RWPE1 (cell line): ENCODE data around the gene HOXD8.

Experiments
- CTCF ChIA-PET: fragments of 350-600 bp; sonication (Branson Sonifier 250); formaldehyde crosslinking; extraction: SDS; loops from one replicate; lab custom pipeline; 2021; lab: Yijun Ruan, JAX
- POLR2A ChIA-PET: fragments of 400-600 bp; formaldehyde crosslinking; extraction: SDS; loops from one replicate; lab custom pipeline; 2020; ENCODE audit warnings: antibody characterized with exemption; ENCODE audit not compliant: low non-redundant PET; lab: Yijun Ruan, JAX
- DNase-seq: peaks from one replicate; pipeline ENCODE4 v3.0.0; 2012; ENCODE audit warnings: low spot score
- H3K27ac ChIP-seq: fragments of 450-650 bp; 2 replicates; pipeline ENCODE4 v1.5.1; 2017
- TF ChIP-seq, protein P1 (sequence below): fragments of 450-650 bp; conservative IDR thresholded peaks from 2 replicates; pipeline ENCODE4 v1.5.1; 2017; ENCODE audit warnings: low read depth, mild to moderate bottlenecking

HOXD8 gene

DNA sequence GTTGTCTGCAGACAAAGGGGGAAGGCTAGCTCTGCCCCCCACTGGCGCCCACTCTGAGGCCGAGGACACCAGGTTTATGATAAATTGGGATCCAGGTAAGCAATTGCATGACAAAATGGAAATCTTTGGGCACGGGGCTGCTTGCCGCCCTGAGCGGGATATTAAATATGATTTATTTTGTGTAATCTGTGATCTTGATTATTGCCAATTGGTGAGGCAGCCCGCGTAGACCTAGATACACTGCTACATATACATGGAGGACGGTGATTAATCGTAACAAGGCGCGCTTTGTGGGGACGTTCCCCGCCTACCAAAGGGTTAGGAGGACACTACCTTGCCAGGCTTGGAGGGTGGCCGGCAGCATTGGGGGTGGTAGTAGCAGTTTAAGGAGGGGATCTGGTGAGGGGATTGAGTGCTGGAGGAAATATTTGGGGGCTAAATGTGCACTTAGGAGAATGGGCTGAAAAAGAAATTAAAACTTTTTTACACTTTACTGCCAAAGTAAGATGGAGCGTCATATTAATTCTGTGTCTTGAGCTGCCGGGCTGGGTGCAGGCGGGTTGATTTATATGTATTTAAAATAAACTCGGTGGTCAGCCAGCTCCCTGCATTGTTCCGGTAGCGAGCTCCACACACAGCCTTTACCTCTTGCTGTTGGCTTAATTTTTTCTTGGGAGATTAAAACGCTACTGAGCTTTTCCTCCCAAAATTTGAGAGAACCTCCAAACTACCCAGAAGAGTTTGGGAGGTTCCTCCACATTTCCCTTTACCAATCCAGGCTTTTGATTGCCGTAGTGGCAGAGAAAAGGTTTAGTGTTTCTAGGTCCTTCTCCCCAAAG lies 31.7 kb downstream of the HOXD8 start:
- CTCF ChIA-PET = interaction anchor here (0.5 to 2.2 kb wide), 6 partner anchors 17 to 713 kb away, joined by 3 to 10 read pairs (median 4); no protein-coding TSS in a partner anchor
- no peak for DNase-seq
- TF ChIP-seq, protein P1, sequence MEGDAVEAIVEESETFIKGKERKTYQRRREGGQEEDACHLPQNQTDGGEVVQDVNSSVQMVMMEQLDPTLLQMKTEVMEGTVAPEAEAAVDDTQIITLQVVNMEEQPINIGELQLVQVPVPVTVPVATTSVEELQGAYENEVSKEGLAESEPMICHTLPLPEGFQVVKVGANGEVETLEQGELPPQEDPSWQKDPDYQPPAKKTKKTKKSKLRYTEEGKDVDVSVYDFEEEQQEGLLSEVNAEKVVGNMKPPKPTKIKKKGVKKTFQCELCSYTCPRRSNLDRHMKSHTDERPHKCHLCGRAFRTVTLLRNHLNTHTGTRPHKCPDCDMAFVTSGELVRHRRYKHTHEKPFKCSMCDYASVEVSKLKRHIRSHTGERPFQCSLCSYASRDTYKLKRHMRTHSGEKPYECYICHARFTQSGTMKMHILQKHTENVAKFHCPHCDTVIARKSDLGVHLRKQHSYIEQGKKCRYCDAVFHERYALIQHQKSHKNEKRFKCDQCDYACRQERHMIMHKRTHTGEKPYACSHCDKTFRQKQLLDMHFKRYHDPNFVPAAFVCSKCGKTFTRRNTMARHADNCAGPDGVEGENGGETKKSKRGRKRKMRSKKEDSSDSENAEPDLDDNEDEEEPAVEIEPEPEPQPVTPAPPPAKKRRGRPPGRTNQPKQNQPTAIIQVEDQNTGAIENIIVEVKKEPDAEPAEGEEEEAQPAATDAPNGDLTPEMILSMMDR = no peak
- H3K27ac ChIP-seq = no peak overlapping the region
- POLR2A ChIA-PET = no interaction called here

DNA sequence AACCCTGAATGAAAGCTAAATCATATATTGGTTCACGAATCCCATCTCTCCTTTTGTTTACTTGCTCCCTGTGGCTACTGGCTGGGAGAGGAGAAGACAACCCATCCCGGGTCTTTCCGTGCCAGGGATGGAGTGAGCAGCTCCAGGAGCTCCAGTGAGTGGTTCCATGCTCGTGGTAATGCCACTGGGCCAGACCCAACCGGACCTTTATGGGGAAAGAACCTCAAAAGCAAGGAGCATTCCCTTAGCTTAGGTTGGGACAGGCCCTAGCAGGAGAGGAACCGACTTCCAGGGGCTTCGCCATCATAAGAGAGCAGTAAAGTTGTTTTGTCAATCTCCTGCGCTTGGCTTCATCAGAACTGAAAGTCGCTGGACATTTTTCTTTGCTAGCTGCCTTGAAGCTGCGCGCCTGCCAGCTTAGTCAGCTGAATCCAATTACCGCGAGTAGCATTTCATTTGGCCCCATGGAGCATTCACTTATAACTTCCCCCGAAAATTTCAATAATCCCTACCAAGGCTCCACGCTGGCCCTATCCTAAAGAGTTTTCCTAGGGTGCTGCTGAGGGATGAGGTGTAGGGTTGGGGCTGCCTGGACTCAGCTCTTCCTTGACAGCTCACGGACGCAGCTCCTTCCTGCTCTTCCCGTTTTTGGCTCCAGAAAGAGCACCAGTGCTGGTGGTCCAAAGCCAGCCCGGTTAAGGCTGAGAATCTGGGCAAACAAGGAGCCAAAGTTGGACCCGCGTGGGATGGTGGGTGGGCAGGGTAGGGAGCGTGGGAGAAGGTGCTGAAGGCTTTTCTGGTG lies 32.5 kb downstream of the HOXD8 start:
- POLR2A ChIA-PET = no interaction called here
- no peak overlapping the region for H3K27ac ChIP-seq
- TF ChIP-seq, protein P1 = no peak

DNA sequence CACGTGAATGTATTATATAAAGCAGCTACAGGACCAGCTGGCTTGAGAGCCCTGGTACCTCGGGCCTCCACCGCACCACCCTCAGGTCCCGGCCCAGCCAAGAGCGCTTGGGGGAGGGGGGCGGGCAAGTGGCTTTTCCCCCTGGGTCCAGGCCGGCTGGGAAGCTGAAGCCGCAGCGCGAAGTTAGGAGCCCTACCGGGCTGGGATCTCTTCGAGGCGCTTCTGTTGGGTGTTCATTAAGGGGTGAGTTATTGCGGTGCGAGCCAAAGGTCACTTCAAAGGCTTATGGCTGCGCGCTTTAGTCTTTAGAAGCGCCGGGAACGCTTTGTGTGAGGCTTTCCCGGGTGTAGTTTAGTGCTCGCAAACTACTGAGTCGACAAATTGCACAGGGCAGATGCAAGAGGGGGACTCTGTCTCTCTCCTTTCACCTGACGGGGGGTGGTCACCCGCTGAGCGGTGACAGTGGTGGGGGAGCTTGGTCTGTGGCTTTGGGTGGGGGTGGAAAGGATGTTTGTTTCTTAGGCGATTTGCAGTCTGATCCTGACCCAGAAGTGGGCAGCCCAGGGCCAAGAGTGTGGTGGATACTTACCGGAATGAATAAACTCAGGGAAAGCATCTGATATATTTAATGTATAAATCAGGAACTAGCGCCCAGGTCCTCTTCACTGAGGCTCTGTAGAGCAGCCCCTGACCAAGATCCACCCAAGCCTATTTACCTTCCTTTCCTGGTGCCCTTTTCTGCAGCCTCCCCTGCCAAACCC lies 33.6 kb downstream of the HOXD8 start:
- ChIA-PET POLR2A (no interaction called here), CTCF (interaction anchor here (0.6 to 2.2 kb wide), 3 partner anchors 22 to 233 kb away, joined by 3 to 10 read pairs (median 3); no protein-coding TSS in a partner anchor)
- H3K27ac ChIP-seq = no peak overlapping the region
- TF ChIP-seq, protein P1 = no peak
- no peak for DNase-seq

More for the DNA sequence above, 32.5 kb downstream of the HOXD8 start:
- DNase-seq = no peak
- CTCF ChIA-PET = interaction anchor here (0.6 to 2.2 kb wide), 7 partner anchors 18 to 712 kb away, joined by 3 to 10 read pairs (median 3); no protein-coding TSS in a partner anchor

DNA sequence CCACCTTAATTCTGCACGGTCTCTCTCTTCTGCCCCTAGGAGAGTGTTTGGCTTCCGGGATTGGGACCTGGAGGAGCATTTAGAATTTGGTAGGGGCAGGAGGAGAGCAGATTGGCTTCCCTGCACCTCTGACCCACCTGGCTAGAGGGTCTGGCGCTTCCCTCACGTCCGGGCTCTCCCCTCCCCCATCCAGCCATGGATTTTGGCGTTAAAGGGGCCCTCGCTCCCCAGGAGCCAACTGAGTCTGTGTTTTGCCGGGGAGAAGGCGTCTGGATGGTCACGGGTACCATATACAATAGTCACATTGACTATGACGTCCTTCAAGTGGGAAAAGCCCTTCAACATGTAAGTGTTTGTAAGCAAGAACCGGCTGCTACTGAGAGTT lies 34.2 kb downstream of the HOXD8 start:
- no peak for DNase-seq
- TF ChIP-seq, protein P1 = no peak
- H3K27ac ChIP-seq = no peak overlapping the region
- POLR2A ChIA-PET = no interaction called here
- CTCF ChIA-PET = interaction anchor here (0.7 kb wide), 1 partner anchor 78 kb away, joined by 3 read pairs; no protein-coding TSS in a partner anchor

DNA sequence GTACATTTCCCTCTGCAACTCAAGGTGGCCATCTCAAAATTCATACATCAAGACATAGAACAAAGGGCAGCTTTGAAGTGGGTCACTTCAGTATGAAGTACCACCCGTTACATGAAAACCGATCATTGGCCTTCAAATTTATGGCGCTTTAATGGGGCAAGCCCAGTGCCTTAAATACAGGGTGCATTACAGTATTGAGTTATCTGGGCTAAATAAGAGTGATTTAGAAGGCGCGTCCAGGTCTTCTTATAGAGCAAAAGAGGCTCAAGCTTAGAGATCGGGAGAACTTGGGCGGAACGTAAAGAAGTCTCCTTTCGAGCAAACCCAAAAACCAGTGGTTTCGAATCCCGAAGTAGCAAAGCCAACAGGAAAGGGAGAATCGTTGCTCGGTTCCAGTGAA lies 34.7 kb downstream of the HOXD8 start:
- H3K27ac ChIP-seq = no peak overlapping the region
- no peak for DNase-seq
- POLR2A ChIA-PET = no interaction called here
- TF ChIP-seq, protein P1 = no peak
- CTCF ChIA-PET = no interaction called here
